Fibroblast of lung (primary cell): ENCODE results near the gene CYP26C1. TPM values are rescaled to one million over a fixed set of nuclear protein-coding genes. Genes with fewer than 3 reads are reported as not detected.

Experiments used
- DNase-seq, 2 donors: peaks; one replicate each; pipeline versions ENCODE4 v3.0.0 to v3.0.0-alpha.2; 2010; ENCODE audit warnings: low read depth in 2 of 2
- H2AFZ ChIP-seq: 2 replicates; pipeline ENCODE4 v1.5.1; 2012; ENCODE audit warnings: low read length, control low read depth, inconsistent platforms
- H3K27ac ChIP-seq: 2 replicates; pipeline ENCODE4 v1.5.1; 2011; ENCODE audit warnings: low read length, control low read depth; ENCODE audit not compliant: insufficient read depth
- H3K27me3 ChIP-seq: 2 replicates; pipeline ENCODE4 v1.5.1; 2011; ENCODE audit warnings: mild to moderate bottlenecking, low read length; ENCODE audit not compliant: control insufficient read depth, insufficient read depth
- H3K36me3 ChIP-seq: 2 replicates; pipeline ENCODE4 v1.5.1; 2011; ENCODE audit warnings: low read length; ENCODE audit not compliant: control insufficient read depth, insufficient read depth
- H3K4me1 ChIP-seq: 2 replicates; pipeline ENCODE4 v1.5.1; 2011; ENCODE audit warnings: low read length; ENCODE audit not compliant: control insufficient read depth, insufficient read depth; ENCODE audit errors: extremely low read depth
- H3K4me2 ChIP-seq: 2 replicates; pipeline ENCODE4 v1.5.1; 2011; ENCODE audit warnings: low read length, control low read depth; ENCODE audit not compliant: insufficient read depth; ENCODE audit errors: extremely low read depth
- H3K4me3 ChIP-seq, 4 experiments: fragments of 200-600 bp in 1 of 4; sonication (generic) in 1 of 4; replicated peaks in 1 of 4; 2 replicates each; pipeline ENCODE4 v1.5.1; 2011 to 2016; ENCODE audit warnings: low read length in 4 of 4, low read depth in 3 of 4, mild to moderate bottlenecking in 3 of 4, control low read depth in 2 of 4, inconsistent platforms in 1 of 4, mixed read lengths in 1 of 4; ENCODE audit not compliant: insufficient read depth in 1 of 4; ENCODE audit errors: control extremely low read depth in 1 of 4
- H3K79me2 ChIP-seq: 2 replicates; pipeline ENCODE4 v1.5.1; 2012; ENCODE audit warnings: mild to moderate bottlenecking, low read length, inconsistent platforms; ENCODE audit not compliant: control insufficient read depth, insufficient read depth
- H3K9ac ChIP-seq: 2 replicates; pipeline ENCODE4 v1.5.1; 2011; ENCODE audit warnings: mild to moderate bottlenecking, low read length, control low read depth; ENCODE audit not compliant: insufficient read depth
- H3K9me3 ChIP-seq: 2 replicates; pipeline ENCODE4 v1.5.1; 2012; ENCODE audit warnings: low read depth, low read length; ENCODE audit not compliant: control insufficient read depth, insufficient read depth
- H4K20me1 ChIP-seq: 2 replicates; pipeline ENCODE4 v1.5.1; 2011; ENCODE audit warnings: low read length; ENCODE audit not compliant: control insufficient read depth, insufficient read depth; ENCODE audit errors: extremely low read depth
- CTCF ChIP-seq, 2 donors: IDR thresholded peaks in 1 of 2; conservative IDR thresholded peaks in 1 of 2; 1 replicate in 1 of 2; 2 replicates in 1 of 2; pipeline ENCODE4 v1.5.1; 2011 to 2012; ENCODE audit warnings: low read length in 2 of 2, control low read depth in 1 of 2, inconsistent platforms in 1 of 2, low read depth in 1 of 2, mild to moderate bottlenecking in 1 of 2
- EZH2 ChIP-seq: IDR thresholded peaks from 2 replicates; pipeline ENCODE4 v1.5.1; 2012; ENCODE audit warnings: low read length, control low read depth, mild to moderate bottlenecking; ENCODE audit errors: missing control alignments
- polyA plus RNA-seq, 2 donors: library from polyadenylated mRNA; depleted of rRNA in 1 of 2; stranded (reverse) in 1 of 2; unstranded in 1 of 2; fragments of >200 nt; gene quantifications; 2 replicates each; pipeline ENCODE4 v1.2.1, GENCODE V29; 2011 to 2012; ENCODE audit warnings: missing spikeins in 1 of 2
- total RNA-seq: library from RNA; depleted of rRNA; stranded (reverse); fragments of >200 nt; gene quantifications from 2 replicates; pipeline ENCODE4 v1.2.1, GENCODE V29; 2014

CYP26C1 gene
- total and polyA plus RNA-seq, 2 donors (not counting 1 experiment from before 2014, with no cell fraction given) = under 0.01 to 0.03 TPM

GRCh38 chr10:93091960-93092359 is 31.4 kb downstream of the CYP26C1 start:
- H3K9me3 ChIP-seq = no peaks in the 10 kb centered on the region
- H3K79me2 ChIP-seq = no peaks in the 10 kb centered on the region
- TF ChIP-seq EZH2 (no peak), CTCF (conservative IDR thresholded peaks at IDR 0.05 in 1 of 2, IDR thresholded peaks at IDR 0.05 in 1 of 2; ENCODE audit: low read depth in 1 of 2, low read length in 2 of 2) (no peak)

DNA sequence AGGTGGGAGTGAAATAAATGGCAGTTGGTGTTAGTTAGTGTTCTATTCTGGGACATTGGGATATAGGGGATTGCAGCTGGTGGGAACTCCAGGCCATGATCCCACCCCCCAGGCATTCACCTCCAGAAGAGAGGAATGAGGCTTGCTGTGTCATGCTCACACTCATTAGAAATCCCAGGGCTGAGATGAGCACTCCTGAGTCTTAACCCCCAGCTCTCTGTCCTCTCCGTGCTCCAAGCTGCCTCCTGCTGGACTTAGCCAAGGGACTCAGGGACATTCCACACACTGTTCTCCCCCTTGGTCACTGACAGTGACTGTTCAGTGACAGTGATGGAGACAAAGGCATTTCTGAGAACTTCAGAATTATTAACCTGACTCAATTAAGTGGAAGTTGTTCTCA is 34.6 kb downstream of the CYP26C1 start:
- Histone ChIP-seq H3K9ac (no peak overlapping the region), H3K4me3 (no peak overlapping the region), H3K79me2 (no peaks in the 10 kb centered on the region), H2AFZ (no peak overlapping the region), H4K20me1 (no peaks in the 10 kb centered on the region), H3K27me3 (no peaks in the 10 kb centered on the region), H3K27ac (no peak overlapping the region), H3K9me3 (no peaks in the 10 kb centered on the region), H3K4me1 (no peaks in the 10 kb centered on the region), H3K36me3 (no peaks in the 10 kb centered on the region), H3K4me2 (no peak overlapping the region)
- TF ChIP-seq EZH2 = no peak
- no peak for TF ChIP-seq CTCF (conservative IDR thresholded peaks at IDR 0.05 in 1 of 2, IDR thresholded peaks at IDR 0.05 in 1 of 2; ENCODE audit: low read depth in 1 of 2, low read length in 2 of 2)
- no peak for DNase-seq

More at GRCh38 chr10:93091960-93092359, 31.4 kb downstream of the CYP26C1 start:
- no peak for DNase-seq
- Histone ChIP-seq H3K4me3 (no peak overlapping the region), H2AFZ (no peak overlapping the region), H3K27ac (no peak overlapping the region), H3K36me3 (no peaks in the 10 kb centered on the region), H4K20me1 (no peaks in the 10 kb centered on the region), H3K4me1 (no peaks in the 10 kb centered on the region), H3K9ac (no peak overlapping the region), H3K4me2 (no peak overlapping the region), H3K27me3 (no peaks in the 10 kb centered on the region)

- no peak overlapping the region for H3K27ac ChIP-seq
- DNase-seq = no peak
- H3K4me2 ChIP-seq = no peak overlapping the region
- H3K4me1 ChIP-seq = no peaks in the 10 kb centered on the region
- no peaks in the 10 kb centered on the region for H3K9me3 ChIP-seq
- no peak overlapping the region for H3K4me3 ChIP-seq
- no peaks in the 10 kb centered on the region for H3K79me2 ChIP-seq
- no peaks in the 10 kb centered on the region for H4K20me1 ChIP-seq
- H3K27me3 ChIP-seq = no peaks in the 10 kb centered on the region
- no peaks in the 10 kb centered on the region for H3K36me3 ChIP-seq
- no peak overlapping the region for H2AFZ ChIP-seq
- H3K9ac ChIP-seq = no peak overlapping the region
- TF ChIP-seq CTCF (conservative IDR thresholded peaks at IDR 0.05 in 1 of 2, IDR thresholded peaks at IDR 0.05 in 1 of 2; ENCODE audit: low read depth in 1 of 2, low read length in 2 of 2) = no peak
- no peak for TF ChIP-seq EZH2
Measured at GRCh38 chr10:93096901-93097300, 36.3 kb downstream of the CYP26C1 start.
